VCaP (cell line): ENCODE data around the gene NDUFA8.

ENCODE experiments used
- H3K27ac ChIP-seq: fragments of 450-650 bp; 2 replicates; pipeline ENCODE4 v1.5.1; 2017
- TF ChIP-seq, protein P1 (sequence below): fragments of 450-650 bp; conservative IDR thresholded peaks from 2 replicates; pipeline ENCODE4 v1.5.1; 2017; ENCODE audit warnings: mild to moderate bottlenecking, moderate library complexity

The NDUFA8 gene

DNA sequence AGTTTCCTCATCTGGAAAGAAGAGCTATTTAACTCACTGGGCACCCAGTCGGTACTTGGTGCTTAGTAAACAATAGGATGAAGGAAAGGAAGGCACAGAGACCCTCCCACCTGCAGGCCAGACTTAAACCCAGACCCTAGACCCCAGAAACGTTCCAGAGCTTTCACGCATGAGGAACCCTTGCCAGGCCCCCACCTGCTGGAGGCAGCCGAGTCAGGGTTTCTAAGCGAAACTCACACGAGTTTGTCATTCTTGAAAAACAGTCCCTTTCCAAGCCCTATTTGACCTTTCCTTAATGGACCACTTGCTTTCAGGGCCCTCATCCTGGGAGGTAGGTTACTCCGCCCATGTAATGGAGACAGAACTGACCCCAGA is 30.6 kb downstream of the NDUFA8 start:
- TF ChIP-seq, protein P1, sequence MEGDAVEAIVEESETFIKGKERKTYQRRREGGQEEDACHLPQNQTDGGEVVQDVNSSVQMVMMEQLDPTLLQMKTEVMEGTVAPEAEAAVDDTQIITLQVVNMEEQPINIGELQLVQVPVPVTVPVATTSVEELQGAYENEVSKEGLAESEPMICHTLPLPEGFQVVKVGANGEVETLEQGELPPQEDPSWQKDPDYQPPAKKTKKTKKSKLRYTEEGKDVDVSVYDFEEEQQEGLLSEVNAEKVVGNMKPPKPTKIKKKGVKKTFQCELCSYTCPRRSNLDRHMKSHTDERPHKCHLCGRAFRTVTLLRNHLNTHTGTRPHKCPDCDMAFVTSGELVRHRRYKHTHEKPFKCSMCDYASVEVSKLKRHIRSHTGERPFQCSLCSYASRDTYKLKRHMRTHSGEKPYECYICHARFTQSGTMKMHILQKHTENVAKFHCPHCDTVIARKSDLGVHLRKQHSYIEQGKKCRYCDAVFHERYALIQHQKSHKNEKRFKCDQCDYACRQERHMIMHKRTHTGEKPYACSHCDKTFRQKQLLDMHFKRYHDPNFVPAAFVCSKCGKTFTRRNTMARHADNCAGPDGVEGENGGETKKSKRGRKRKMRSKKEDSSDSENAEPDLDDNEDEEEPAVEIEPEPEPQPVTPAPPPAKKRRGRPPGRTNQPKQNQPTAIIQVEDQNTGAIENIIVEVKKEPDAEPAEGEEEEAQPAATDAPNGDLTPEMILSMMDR = no peak
- no peak overlapping the region for H3K27ac ChIP-seq

DNA sequence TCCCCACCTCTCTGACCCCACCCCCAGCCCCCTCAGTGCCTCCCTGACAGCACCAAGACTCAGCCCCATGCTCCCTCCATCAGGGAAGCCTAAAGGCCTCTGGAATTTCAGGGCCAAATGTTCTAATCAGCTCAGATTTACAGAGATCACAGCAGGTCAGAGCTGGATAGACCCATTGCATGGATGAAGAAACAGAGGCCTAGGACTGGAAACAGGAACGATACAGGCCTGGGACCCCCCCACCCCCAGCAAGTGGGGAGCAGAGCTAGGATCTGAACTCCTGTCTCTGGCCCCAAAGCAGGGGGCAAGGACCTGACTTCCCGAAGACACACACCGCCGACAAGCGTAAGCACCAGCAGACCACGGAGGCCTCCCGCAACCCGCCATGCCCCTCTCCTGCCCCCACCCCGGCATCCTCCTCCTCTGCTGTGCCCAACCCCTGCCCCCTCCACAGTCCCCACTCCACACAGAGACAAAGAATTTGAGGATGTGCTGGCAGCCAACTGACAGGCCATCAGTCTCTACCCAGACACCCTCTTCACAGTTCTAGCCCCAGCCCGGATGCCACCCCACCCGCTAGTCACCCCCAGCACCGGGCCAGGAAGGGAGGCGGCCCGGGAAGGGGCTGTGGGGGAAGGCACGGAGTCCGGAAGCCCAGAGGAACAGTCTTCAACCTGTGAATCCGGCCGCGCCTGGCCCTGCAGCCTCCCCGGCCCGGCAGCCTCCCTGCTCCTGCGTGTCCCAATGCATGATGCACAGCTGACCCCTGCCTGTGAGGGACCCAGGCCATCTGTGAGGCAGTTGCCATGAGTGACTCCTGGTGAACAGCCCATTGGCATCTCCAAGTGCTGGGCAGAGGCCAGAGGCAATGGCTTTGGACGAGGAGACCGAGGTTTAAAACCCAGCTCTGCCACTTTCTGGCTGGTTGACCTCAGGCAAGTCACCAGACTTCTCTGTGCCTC is 31.3 kb downstream of the NDUFA8 start:
- TF ChIP-seq, protein P1 = no peak
- H3K27ac ChIP-seq = no peak overlapping the region

DNA sequence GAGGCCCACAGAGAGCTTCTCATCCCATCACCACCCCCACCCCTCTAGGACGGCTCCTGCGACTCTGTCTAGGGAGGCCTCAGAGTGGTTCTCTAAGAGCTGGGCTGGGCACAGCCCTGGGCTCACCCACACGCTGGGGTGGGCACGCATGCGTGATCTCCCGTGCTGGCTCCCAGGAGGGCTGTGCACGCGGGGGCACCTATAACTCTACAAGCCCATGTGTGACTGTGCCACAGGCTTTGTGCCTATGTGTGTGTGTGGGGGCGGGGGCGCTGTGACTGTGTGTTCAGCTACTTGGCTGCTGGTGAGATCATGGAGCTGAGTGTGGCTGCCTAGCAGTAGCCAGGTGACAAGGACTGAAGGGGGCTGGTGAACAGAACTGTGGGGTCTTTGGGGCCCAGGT is 32.2 kb downstream of the NDUFA8 start:
- H3K27ac ChIP-seq = no peak overlapping the region
- TF ChIP-seq, protein P1 = no peak

DNA sequence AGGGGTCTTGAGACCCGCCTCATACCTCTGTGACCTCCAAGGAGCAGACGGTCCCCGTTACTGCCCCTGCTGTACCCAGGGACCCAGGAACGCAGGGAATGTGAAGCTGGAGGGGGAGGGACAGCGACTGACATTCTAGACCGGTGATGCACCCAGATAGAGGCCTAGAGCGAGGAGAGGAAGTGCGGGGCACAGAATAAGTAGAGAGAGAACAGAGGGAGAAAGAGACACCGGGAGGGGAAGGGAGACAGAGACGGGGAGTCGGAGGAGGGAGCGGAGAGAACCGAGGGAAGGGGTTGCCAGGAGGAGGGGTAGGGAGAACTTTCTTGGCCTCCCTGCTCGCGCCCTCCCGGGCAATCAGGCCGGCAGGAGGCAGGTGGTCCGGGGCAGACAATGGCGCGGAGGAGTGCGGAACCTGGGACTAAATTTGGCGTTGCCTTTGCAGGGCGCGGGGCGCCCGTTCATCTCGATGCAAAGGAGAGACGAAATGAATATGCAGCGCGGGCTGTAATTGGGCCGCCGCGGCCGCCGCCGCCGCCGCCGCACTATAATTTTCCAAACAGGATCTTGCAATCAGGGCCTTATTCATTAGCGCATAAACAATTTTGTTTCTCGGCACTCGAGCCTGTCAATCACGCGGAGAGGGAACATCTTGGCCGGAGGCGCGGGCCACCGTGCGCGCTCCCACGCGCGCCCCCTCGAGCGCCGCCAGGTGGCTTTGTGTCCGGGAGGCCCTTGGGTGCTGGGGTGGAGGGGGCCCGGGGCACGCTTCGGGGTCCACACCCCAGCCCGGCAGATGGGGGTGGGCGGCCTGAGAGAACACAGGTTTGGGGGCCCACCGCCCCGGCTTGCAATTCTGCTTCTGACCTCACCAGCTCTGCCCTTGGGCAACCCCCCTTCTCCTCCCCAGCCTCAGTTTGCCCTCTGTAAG is 33.0 kb downstream of the NDUFA8 start:
- H3K27ac ChIP-seq = peak overlapping the region; percentile 31; the same call in 1 of the 2 replicates
- TF ChIP-seq, protein P1 = peak; percentile 63

DNA sequence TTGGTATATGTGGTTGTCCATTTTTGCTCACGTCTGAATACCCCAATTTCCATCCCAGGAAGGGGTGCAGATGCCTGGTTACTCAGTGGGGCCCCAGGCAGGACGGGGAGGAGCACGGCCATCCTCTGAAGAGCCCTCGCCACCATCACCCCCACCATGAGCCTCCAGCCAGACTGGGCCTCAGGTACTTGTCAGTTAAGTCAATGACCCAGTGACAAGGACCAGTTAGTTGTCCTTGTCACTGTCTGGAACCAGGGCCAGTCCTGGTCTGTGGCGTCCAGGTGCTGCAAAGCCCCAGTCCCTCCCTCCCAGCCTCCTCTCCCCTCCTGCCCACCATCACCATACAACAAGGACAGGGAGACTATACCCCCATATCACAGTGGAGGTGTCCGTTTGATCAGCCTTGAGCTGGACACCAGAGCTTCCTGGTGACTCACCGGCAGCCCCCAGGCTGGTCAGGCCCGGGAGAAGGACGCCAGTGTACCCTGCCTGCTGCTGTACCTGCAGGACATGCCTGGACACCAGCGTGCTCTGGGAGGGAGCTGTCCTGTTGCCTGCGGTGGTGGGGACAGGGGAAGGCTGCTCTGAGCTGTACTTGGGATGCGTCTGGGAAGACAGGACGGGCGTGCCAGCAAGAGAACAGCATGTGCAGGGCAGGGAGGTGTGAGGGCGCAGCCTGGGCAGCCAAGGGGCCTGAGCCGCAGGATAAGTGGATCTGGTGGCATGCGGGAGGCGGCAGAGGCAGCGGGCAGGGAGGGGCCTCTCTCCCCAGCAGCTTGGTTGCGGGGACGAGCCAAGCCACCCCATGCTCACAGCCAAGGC is 33.9 kb downstream of the NDUFA8 start:
- TF ChIP-seq, protein P1 = no peak; the same call in none of the 2 replicates
- H3K27ac ChIP-seq = peak overlapping the region; percentile 31; the same call in 1 of the 2 replicates

DNA sequence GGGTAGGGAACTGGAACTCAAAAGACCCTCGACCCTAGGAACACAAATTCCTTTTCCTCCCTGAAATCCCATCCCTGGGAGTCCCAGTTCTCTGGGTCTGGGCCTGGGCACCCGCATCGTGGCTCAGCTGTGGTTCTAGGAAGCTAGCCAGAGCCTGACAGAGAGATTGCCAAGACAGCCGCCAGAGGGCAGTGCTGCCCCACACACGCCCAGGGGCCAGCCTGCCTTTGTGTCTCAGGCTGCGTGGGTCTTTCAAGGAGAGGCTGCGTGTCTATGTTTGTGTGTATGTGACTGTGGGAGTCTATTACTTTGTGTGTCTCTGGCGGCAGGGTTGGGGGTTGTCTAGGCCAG is 34.4 kb downstream of the NDUFA8 start:
- TF ChIP-seq, protein P1 = peak; percentile 99
- no peak overlapping the region for H3K27ac ChIP-seq
